ENCODE data around the gene KCP. TPM values are rescaled to one million over a fixed set of nuclear protein-coding genes. Genes with fewer than 3 reads are reported as not detected.
"Not testable (repeated sequence)": the region's sequence is repeated elsewhere in the genome, so short reads cannot be mapped to it uniquely, and the experiment has no call there.

The KCP gene
- not detected in 2 replicates for total RNA-seq

DNA sequence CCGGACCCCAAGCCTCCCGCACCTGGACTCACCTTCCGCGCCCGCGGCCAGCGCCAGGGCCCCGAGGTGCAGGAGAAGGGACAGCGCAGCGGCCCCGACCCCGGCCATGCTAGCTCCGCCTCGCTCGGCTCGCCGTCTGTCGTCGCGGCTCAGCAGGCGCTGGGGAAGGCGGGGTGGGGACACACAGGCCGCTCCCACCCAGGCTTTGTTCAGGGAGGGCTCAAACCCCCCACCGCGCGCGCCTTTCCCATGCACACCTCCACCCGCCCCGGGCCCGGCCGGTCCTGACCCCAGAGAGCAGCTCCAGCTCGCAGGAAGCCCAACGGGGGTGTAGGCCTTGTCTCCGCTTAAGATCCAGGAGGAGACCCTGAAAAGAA is at the start of gene KCP:
TSS of gene KCP (minus strand) at position 141 of the 377 bp plus-strand sequence. CDS start at position 108, 33 bp downstream.
- DNase-seq (ENCODE audit: low read depth in 2 of 2): no peak

DNA sequence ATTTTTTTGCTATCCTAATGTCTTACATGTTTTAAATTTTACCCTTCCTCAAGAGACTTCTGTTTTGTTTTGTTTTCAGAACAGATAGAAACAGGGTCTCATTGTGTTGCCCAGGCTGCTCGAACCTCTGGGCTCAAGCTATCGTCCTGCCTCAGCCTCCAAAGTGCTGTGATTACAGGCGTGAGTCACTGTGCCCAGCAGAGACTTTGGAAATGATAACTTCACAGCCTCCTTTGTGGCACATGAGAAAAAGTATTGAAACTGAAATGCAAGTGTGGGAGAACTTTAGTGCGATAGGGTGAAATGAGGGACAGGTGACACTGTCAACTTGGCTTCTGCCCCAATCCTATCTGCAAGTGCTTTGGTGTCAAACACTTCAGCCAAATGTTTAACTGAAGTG is 48.8 kb upstream of the KCP start:
- no peak for DNase-seq (ENCODE audit: low read depth in 2 of 2)

DNA sequence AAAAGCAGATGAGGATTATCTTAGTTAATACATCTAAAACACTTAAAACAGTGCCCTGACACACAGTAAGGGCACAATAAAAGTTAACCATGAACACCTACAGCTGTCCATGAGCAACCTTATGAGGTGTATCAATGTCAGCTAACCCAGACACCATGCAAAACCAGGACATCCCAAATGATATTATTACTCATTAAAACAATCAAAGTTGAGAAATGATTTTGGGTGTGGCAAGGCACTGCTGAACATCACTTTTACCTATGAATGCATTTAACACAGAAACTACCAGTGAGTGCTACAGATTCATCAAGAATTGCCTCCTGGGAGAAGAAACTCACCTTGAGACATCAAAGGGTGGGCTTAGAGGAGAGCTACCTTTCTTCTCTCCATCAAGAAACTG is 45.5 kb upstream of the KCP start:
- DNase-seq (ENCODE audit: low read depth in 2 of 2): no peak

DNA sequence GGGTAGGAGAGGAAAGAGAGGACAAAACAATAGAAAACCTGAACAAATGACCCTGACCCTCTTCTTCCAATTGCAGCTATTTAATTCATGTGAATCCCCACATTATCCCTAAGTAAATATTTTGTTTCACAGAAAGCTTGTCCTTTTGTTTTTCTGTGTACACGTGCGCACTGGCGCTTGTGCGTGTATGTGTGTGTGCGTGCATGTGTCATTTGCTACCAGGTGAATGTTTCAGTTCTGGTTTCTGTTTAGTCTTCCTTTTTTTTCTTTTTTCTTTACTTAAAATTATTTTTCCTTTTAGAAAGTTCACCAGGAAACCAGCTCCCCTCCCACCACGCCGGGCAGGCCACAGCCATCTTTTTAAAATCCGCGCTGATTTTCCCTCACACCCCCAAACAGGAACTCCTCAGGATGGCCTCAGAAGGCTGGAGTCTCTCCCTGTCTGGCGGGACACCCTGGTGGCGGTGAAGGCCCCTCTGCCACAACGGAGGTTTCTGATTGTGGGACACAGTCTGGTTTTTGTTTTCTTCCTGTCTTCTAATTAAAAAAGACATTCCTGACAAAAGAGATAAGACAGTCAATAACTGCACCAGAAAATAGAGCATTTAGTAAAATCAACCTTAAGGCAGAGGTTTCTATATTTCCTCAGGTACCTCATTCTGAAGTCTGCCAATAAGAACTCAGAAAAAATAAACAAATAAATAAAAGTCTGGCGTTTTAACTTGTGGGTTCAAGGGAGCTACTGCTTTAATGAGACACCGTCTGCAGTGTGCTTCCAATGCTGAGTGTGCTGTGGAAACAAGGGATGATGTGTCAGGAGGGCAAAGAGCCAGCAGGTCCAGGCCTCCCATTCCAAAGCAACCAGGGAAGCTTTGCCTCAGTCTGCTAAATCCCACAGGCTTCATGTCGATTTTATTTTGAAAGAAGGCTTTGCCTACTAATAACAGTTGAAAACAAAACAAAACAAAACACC is 44.6 kb upstream of the KCP start:
- no peak for DNase-seq (ENCODE audit: low read depth in 2 of 2)

DNA sequence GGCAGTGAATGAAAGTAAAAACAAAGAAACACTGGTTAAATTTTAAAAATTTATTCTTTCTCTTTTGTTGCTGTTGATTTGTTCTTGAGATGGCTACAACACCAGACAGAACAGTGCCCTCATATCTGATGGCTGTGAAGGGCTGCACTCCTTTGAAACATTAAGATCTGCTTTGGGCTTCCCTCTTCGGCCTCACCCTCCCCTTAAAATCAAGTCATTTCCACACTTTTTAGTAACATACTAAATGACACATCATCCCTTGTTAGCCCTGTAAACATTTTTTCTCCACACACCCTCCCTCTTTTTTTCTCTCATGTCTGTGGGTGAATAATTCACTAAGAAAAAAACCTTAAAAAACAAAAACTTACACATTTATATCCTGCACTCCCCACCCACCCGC is 43.6 kb upstream of the KCP start:
- DNase-seq (ENCODE audit: low read depth in 2 of 2): no peak

DNA sequence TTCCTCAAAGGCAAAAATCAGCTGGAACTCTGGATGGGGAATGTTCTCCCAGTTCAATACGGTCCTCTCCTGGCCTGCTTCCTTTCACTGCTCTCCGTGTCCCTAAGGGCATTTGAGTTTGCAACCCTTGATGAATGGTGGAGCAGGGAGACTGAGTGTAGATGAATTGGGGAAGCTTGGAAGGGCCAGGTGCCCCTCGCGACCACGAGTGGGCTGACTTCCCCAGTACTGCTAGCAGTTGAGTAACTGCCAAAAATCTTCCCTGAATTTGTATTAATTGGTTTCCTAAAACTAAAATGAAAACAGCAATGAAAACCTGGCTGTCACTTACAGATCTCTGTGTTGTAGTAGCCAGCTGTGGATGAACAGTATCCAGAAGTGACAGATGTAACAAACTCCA is 40.8 kb upstream of the KCP start:
- no peak for DNase-seq (ENCODE audit: low read depth in 2 of 2)

DNA sequence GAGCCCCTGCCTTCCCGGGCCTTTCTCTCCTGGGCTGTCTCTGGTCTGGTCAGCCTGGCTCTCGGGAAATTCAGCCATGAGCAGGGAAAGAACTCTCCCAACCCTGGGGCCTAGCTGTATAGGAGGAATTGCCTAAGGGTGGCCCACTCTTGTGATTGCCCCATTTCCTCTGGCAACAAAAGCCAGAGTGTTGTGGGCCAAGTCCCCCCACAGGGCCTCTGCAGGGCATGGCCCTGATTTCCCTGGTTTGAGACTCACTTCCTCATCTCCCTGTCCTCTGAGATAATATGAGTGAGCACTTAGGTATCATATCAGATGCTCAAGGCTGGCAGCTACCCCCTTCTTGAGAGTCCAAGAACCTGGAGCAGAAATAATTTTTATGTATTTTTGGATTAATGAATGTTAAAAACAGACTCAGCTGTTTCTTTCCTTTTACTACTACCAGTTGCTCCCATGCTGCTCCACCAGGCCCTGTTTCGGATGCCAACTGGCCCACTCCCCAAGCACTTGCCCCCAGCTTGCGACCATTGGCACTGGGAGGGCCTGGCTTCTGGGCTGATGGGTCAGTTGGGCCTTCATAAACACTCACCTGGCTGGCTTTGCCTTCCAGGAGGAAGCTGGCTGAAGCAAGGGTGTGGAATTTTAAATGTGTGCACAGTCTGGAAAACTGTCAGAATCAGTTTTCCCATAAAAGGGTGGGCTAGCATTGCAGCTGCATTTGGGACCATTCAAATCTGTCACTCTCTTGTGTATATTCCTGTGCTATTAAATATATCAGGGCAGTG is 38.7 kb upstream of the KCP start:
- DNase-seq (ENCODE audit: low read depth in 2 of 2): no peak

DNA sequence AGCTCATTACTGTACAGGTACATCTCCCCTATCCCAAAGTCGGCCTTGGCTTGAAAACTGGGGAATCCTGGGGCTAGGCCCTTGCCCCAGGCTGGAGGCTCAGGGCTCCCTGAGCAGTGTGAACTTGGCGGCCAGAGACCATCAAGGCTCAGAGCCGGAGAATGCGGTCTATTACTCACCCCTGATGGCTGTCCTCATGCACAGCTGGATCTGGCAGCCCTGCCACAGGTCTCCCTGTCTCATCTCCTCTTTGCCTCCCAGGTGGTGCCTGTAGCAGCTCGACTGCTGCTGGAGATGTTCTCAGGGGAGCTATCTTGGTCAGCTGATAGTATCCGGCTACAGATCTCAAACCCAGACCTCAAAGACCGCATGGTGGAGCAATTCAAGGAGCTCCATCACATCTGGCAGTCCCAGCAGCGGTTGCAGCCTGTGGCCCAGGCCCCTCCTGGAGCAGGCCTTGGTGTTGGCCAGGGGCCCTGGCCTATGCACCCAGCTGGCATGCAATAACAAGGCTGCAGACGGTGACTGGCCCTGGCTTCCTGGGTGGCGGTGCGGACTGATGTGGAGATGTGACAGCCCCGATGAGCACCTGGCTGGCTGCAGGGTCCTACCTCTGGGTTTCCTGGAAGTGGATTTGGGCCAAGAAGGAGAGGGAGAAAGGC is 37.9 kb upstream of the KCP start:
- no peak for DNase-seq (ENCODE audit: low read depth in 2 of 2)

DNA sequence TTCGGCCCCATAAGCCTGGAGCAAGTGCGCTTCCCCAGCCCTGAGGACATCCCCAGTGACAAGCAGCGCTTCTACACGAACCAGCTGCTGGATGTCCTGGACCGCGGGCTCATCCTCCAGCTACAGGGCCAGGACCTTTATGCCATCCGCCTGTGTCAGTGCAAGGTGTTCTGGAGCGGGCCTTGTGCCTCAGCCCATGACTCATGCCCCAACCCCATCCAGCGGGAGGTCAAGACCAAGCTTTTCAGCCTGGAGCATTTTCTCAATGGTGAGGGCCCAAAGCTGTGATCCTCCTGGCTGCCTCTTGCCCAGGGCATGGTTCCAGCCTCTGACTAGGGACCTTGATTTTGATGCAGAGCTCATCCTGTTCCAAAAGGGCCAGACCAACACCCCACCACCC is 37.3 kb upstream of the KCP start:
- no peak for DNase-seq (ENCODE audit: low read depth in 2 of 2)

DNA sequence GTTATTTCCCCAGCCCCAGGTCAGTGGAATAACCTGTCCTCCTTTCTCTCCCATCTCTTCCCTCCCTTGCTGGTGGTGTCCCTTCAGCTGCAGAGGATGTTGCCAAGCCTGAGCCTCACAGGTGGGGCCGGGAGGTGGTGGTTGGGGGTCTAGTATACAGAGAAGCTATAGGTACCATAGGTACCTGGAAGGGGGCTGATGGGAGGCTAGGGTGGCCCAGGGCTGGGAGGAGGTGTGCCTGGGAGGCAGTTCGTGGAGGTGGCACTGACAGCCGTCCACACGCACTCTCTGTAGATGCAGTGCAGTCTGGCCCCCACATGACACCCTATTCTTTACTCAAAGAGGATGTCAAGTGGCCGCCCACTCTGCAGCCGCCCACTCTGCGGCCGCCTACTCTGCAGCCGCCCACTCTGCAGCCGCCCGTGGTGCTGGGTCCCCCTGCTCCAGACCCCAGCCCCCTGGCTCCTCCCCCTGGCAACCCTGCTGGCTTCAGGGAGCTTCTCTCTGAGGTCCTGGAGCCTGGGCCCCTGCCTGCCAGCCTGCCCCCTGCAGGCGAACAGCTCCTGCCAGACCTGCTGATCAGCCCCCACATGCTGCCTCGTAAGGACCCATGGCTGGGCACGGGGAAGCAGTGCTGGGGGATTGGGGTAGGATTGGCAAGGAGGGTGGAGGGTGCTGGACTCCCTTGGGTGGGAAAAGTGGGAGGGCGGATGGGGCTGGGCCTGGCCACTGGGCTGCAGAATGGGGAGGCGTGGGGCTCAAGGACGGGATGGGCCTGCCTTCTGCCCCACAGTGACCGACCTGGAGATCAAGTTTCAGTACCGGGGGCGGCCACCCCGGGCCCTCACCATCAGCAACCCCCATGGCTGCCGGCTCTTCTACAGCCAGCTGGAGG is 36.7 kb upstream of the KCP start:
- DNase-seq (ENCODE audit: low read depth in 2 of 2): no peak

DNA sequence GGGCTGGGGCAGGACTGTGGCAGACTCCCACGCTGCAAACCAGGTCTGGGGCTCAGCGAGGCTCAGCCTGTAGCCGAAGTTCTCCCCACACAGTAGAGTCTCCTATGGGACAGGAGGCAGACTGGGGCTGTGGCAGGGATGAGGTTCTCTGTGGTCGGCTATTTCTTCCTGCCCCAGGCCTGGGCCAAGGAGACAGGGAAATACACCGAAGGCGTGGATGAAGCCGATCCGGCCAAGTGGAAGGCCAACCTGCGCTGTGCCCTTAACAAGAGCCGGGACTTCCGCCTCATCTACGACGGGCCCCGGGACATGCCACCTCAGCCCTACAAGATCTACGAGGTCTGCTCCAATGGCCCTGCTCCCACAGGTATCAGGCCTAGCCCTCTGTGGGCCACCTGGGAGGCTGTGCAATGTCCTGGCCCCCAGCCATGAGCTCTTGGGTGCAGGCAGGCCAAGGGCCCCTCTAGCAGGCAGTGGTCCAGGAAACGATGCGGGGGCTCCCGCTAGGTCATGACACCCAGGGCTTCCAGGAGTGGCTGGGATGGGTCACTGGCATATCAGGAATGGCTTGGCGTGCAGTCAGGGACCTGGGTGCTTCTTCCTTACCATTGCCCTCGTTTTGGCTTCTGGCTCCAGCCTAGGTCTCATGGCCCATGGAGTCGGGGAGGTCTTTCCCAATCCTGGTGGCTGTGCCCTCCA is 35.3 kb upstream of the KCP start:
- DNase-seq (ENCODE audit: low read depth in 2 of 2): no peak

DNA sequence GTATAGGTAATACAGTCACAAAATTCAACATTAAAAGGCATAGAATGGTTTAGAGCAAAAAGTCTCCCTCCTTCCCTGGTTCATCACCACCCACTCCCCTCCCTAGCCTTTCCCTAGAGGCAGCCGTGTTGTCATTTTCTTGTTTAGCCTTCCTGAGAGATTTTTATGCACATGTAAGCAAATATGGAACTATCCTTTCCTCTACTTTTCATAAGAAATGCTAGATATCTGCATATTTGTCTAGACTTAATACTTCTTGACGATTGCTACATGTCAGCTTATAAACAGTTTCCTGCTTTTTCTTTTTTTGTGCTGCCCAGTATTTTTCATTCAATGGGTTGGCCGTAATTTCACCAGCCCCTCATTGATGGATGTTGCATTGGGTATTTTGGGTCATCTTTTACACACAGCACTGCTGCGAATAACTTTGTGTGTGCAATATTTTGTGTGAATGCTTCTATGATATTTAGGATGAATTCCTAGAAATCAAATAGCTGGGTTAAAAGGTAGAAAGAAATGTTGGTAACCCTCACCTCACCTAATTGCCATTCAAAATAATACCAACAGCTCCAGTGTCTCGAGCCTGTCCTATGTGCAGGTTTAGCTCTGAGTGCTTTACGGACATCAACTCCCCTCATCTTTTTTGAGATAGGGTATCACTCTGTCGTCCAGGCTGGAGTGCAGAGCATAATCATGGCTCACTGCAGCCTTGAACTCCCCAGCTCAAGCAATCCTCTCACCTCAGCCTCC is 34.2 kb upstream of the KCP start:
- DNase-seq (ENCODE audit: low read depth in 2 of 2): no peak

DNA sequence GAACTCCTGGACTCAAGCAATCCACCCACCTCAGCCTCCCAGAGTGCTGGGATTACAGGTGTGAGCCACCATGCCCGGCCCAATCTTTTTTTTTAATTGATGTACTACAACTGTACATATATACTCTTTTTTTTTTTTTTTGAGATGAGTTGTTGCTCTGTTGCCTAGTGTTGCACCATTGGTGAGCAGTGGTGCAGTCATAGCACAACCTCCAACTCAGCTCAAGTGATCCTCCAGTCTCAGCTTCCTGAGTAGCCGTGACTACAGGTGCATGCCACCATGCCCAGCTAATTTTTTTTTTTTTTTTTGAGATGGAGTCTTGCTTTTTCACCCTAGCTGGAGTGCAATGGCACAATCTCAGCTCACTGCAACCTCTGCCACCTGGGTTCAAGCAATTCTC is 32.7 kb upstream of the KCP start:
- DNase-seq (ENCODE audit: low read depth in 2 of 2): not testable (repeated sequence)

DNA sequence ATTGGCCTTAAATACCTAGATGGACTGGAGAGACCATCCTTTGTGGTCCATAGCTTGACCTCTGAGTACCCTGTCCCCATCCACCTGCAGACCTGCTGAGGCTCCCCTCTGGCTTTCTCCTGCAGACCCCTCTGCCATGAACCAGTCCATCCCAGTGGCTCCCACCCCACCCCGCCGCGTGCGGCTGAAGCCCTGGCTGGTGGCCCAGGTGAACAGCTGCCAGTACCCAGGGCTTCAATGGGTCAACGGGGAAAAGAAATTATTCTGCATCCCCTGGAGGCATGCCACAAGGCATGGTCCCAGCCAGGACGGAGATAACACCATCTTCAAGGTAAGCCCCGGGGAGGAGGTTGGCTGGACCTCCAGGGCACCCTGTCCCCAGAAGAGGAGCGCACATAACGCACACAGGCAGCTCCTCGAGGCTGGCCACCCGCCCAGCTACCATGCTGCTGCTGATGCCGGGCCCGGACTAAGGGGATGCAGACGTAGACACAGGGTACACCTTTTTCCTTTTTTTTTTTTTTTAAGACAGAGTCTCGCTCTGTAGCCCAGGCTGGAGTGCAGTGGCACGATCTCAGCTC is 31.5 kb upstream of the KCP start:
- no peak for DNase-seq (ENCODE audit: low read depth in 2 of 2)

DNA sequence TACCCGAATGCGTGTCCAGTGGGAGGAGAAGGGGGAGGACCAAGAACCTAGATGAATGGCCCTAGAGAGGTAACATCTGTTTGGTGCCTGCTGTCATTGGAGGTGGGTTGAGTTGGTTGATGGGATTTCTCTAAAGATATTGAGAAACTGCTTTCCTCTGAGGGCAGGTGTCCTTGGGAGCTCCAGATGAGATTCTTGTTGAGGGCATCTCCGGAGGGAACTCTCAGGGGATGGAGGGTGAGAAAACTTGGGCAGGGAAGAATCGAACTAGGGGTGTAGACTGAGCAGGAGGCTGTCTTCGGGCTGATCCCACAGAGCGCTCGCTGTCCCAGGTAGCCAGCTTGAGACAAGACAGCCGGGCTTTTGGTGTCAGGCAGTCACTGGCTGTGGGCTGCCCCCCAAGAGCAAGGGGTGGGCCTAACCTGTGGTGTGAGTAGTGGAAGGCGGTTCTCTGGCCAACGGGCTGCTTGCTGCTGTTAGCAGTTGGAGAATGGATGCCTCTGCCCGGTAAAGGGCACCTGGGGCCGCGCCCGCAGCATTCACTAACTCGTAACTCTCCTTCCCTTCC is 30.9 kb upstream of the KCP start:
- DNase-seq (ENCODE audit: low read depth in 2 of 2): no peak

DNA sequence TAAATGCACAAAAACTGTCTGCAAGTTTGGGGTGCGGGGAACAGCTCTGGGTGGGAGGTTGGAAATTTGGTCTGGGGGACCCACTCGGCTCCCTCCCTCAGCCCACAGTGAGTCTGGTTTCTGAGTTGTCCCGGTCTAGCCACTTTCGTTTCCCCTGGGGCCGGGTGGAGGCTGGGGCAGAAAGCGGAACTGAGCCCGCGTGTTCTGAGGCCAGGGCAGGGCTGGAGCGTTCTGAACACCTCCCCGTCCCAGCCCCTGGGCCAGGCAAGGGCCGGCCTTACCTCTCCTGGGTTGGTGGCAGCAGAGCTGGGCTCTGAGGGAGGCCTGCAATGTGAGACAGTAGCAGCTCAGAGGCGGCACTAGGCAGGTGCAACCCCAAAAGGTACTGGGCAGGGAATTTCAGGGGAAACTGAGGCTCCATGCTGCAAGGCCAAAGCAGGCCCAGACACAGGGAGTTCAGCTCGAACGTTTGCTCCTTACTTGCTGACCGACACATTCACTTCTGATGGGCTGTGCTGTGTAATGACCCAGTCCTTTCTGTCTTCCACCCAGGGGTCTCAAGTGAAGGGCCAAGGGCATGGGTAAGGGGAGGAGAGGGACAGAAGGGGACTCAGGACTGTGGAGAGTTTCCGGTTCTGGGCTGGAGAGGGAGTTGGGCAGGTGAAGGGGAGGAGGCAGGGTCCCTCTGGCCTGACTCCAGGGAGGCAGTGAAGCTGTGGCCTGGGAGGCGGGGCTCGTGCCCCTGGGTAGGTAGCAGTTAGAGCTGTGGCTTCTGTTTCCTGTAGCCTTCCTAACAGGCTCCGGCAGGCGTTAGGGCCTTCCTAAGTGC is 30.2 kb upstream of the KCP start:
- DNase-seq (ENCODE audit: low read depth in 2 of 2): no peak

DNA sequence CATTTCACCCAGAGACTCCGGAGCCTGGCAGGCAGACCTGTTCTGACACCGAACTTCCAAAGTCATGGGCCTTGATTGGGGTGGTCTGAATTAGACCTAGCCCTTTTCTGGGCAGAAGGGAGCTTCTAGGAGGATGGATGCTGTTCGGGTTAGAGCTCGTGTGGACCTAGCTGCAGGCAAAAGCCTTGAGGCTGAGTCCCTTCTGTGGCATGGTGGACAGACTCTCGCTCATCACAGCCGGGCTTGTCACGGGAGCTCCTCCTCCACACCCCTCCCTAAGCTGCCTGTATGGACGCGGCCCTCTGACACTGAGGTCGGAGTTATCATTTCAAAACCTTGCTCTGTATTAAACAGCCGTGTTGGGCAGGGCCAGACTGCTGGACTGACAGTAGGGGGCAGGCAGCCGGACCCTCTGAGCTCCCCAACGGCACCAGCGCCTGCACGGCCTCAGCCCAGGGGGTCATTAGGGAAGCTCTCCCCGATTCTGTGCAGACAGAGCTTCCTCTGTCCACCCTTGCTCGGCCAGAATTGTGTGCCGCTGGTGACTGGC is 29.4 kb upstream of the KCP start:
- DNase-seq (ENCODE audit: low read depth in 2 of 2): no peak

Data from lung microvascular endothelial cell (primary cell).